Cardiac fibroblast (primary cell): ENCODE results near the gene GPHN.

Experiments used
- DNase-seq, 2 donors: peaks; one replicate each; pipeline versions ENCODE4 v3.0.0 to v3.0.0-alpha.2; 2010; ENCODE audit warnings: low read depth in 2 of 2
- H3K4me3 ChIP-seq, 2 donors: replicated peaks in 1 of 2; 1 replicate in 1 of 2; 2 replicates in 1 of 2; pipeline ENCODE4 v1.5.1; 2011; ENCODE audit warnings: low read depth in 2 of 2, low read length in 2 of 2, mild to moderate bottlenecking in 2 of 2, moderate library complexity in 1 of 2
- TF ChIP-seq, protein P1 (sequence below): IDR thresholded peaks from one replicate; pipeline ENCODE4 v1.5.1; 2011; ENCODE audit warnings: low read depth, mild to moderate bottlenecking, low read length, inconsistent platforms

GPHN gene

DNA sequence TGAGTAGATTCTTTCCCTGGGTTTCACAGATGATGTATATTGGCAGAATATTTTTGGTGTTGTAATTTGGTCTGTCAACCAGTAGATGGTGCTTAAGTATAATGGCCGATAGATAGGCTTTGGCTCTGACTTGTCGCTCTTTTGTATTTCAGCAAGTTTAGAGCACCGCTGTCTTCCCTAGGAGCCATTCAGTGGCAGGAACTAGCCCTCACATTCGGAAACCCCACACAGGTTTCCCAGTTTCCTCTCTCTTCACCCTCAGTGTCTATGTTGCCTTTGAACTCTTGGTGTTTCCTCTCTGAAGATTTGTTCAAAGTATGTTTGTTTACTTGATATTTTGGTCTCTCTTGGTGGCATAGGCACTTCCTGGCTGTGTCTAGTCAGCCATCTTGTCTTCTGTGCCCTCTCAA is 102.2 kb downstream of the GPHN start:
- DNase-seq, result peak; percentile 7 to 40
- no peak overlapping the region for H3K4me3 ChIP-seq
- TF ChIP-seq, protein P1, sequence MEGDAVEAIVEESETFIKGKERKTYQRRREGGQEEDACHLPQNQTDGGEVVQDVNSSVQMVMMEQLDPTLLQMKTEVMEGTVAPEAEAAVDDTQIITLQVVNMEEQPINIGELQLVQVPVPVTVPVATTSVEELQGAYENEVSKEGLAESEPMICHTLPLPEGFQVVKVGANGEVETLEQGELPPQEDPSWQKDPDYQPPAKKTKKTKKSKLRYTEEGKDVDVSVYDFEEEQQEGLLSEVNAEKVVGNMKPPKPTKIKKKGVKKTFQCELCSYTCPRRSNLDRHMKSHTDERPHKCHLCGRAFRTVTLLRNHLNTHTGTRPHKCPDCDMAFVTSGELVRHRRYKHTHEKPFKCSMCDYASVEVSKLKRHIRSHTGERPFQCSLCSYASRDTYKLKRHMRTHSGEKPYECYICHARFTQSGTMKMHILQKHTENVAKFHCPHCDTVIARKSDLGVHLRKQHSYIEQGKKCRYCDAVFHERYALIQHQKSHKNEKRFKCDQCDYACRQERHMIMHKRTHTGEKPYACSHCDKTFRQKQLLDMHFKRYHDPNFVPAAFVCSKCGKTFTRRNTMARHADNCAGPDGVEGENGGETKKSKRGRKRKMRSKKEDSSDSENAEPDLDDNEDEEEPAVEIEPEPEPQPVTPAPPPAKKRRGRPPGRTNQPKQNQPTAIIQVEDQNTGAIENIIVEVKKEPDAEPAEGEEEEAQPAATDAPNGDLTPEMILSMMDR, result peak; percentile 55

DNA sequence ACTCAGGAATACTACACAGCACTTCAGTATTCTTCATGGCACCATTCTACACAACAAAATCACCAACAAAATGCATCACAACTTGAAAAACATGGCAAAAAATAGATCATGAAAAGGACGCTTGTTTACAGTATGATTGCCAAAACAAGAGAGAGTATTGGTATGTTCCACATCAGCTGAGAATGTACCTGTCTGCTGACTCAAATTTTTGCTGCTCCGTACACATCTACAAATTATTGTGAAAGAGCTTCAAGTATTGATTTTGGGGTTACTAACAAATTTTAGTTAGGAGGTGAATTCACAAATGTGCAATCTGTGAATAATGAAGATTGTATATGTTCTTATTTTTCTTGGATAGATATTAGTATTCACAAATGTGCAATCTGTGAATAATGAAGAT is 105.4 kb downstream of the GPHN start:
- DNase-seq, result no peak
- H3K4me3 ChIP-seq, result no peak overlapping the region

DNA sequence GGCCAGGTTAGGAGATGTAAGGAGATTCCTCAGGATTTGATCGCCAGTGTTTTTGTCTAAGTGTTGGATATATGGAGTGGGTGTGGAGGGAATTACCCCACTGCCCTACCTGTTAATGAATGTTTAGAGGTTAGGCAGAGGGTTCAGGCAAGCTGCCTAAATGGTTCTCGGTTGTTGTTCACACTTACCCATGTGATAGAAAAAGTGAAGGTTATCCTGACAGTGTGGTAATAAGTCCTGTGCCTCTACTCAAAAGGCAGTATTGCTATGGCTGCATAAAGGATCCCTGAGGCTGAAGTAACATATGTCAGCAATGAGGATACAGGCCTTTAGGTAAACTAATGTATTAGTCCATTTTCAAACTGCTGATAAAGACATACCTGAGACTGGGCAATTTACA is 112.0 kb downstream of the GPHN start:
- no peak for DNase-seq
- no peak overlapping the region for H3K4me3 ChIP-seq
- TF ChIP-seq, protein P1, result no peak

More for the DNA sequence above, 105.4 kb downstream of the GPHN start:
- TF ChIP-seq, protein P1, result no peak

DNA sequence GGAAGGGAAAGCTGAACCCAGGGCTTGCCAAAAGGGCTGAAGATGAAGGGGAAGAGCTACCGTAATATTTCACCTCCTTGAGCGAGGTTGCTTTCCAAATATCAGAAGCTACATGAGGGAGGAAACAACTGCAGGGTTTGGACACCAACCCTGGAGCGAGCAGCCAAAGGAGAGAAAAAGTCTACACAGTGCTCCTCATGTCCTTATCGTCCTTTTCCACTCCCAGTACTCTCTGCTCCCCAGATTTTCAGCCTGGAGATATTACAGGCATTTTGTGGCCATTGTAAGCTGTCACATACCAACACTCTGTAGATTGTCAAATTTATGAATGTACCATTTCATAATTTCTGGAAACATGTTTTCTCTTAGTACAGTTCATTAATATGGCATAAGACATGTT is 115.9 kb downstream of the GPHN start:
- no peak for DNase-seq
- no peak overlapping the region for H3K4me3 ChIP-seq
- TF ChIP-seq, protein P1, result no peak

DNA sequence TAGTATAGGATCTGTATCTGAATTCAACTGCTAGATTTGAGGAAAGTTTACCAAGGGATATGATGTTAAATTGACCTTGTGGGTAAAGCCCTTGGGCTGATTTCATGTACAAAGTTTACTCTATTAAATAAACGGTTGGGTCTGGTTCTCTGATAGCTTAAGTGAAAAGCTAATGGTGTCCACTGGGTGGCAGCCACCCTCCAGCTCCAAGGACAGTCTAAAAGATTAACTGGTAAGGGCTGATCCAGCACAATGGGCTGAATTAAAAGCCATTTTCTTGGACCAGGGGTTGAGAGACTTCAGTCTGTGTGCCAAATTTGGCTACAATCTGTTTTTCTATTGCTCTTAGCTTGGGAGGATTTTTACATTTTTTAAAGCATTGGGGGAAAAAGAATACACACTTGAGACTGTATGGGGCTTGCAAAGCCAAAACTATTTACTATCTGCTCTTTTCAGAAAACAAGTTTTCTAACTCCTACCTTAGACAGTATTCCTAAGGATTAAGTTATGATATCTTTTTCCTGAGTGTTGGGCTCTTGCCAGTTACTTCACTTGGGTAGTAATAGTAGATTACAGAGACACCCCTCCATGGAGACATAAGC is 116.5 kb downstream of the GPHN start:
- H3K4me3 ChIP-seq, result no peak overlapping the region
- peak; percentile 81 to 85 for DNase-seq
- TF ChIP-seq, protein P1, result peak; percentile 70

DNA sequence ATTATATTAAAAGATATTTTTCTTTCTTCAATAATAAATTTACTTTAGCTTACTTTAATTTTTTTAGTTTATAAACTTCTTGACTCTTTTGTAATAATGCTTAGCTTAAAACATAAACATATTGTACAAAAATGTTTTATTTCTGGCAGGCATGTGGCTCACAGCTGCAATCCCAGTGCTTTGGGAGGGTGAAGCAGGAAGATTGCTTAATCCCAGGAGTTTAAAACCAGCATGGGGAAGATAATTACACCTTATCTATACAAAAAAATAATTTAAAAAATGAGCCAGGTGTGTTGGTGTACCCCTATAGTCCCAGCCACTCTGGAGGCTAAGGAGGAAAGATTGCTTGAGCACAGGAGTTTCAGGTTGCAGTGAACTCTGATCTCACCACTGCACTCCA is 120.7 kb downstream of the GPHN start:
- TF ChIP-seq, protein P1, result no peak
- H3K4me3 ChIP-seq, result no peak overlapping the region
- DNase-seq, result no peak

DNA sequence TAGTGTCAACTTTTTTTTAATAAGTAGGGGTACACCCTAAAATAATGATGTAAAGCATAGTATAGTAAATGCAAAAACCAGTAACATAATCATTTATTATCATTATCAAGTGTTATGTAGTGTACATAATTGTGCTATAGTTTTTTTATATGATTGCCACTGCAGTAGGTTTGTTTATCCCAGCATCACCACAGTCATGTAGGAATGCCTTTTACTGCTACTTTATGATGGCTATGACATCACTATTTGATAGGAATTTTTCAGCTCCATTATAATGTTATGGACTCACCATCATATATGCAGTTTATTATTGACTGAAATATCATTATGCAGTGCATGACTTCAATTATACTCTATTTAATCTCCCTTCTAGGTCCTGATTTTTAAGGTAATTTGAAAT is 121.6 kb downstream of the GPHN start:
- DNase-seq, result no peak
- TF ChIP-seq, protein P1, result no peak
- no peak overlapping the region for H3K4me3 ChIP-seq
